RCC 7860 (cell line): ENCODE data around the gene KIAA1586.

ENCODE experiments used
- DNase-seq: peaks from one replicate; pipeline ENCODE4 v3.0.0-alpha.2; 2015; ENCODE audit warnings: low spot score
- FAIRE-seq: peaks from 2 replicates; lab custom pipeline; 2012; peaks lifted over from hg19 to GRCh38; lab: Jason Lieb, UNC

The KIAA1586 gene

DNA sequence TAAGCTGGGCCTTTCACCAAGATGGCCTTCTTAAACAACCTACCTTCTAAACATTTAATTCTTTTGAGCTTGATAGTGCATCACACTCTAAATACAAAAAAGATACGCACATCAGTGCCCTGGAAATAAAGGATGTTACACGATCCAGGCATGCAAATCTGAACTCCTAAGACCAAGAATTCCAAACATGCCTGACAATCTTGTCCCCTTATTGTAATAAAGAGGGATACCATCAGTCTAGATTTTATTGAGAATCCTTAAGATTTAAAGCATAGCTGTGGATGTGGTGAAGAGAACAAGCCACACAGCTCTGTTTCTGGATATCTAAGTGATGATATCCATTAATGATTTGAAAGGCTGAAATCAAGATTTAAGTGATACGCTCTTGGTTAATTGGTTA lies 56.5 kb downstream of the KIAA1586 start:
- DNase-seq (no peak), FAIRE-seq (no peak)

GRCh38 chr6:57104336-57104735 lies 57.8 kb downstream of the KIAA1586 start:
- FAIRE-seq: no peak
- no peak for DNase-seq
